Measurements from ENCODE around the gene TIRAP.
A peak's percentile ranks its signal among the peaks of the same experiment; 100 is the strongest.

TIRAP gene

DNA sequence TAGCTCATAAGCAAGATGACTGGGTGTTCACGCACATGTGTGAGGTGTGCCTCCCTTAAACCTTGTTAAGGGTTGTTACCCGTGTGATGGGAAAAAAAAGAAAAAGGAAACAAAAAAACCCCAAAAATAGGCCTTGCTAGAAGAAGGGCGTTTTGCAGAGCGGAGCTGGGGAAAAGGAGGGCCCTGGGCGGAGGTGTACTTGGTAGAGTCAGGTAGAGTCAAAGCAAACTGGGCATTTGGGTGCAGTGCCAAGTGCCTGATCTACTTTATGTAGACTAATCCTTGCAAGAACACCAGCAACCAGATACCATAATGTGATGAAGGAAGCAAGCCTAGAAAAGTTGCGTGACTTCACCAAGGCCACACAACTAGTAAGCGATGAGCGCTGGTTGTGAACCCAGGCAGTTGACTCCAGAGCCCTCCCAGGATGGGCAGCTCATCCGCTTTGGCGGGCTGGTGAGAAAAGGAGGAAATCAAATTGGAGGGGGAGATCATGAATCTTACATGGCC, 1.2 kb upstream of the TIRAP start:
- DNase-seq (ENCODE audit: extremely low read depth, low read depth): no peak
- H3K4me3 ChIP-seq (replicated peaks; ENCODE audit: low read depth, low read length): no peak overlapping the region
- TF ChIP-seq, protein P1, sequence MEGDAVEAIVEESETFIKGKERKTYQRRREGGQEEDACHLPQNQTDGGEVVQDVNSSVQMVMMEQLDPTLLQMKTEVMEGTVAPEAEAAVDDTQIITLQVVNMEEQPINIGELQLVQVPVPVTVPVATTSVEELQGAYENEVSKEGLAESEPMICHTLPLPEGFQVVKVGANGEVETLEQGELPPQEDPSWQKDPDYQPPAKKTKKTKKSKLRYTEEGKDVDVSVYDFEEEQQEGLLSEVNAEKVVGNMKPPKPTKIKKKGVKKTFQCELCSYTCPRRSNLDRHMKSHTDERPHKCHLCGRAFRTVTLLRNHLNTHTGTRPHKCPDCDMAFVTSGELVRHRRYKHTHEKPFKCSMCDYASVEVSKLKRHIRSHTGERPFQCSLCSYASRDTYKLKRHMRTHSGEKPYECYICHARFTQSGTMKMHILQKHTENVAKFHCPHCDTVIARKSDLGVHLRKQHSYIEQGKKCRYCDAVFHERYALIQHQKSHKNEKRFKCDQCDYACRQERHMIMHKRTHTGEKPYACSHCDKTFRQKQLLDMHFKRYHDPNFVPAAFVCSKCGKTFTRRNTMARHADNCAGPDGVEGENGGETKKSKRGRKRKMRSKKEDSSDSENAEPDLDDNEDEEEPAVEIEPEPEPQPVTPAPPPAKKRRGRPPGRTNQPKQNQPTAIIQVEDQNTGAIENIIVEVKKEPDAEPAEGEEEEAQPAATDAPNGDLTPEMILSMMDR (IDR thresholded peaks at IDR 0.05; ENCODE audit: low read depth, low read length, missing control alignments): no peak

DNA sequence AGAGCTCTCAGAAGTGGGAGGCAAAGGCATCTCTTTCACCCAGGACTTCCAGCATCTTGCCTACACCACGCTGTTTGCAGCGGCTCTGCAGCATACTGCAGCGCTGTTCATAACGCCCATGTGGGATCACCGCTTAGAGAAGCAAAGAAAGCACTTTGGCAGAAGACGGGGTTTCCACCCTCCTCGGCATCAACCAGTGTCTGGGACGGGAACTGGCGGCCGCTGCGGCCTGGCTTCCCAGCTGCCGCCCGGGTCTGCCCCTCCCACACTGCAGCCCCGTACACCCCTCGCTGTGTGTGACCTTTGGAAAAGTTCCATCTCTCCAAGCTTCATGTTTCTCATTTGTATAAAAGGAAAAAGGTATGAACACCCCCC, 545 bp upstream of the TIRAP start:
- peak overlapping the region; percentile 59 for H3K4me3 ChIP-seq (replicated peaks; ENCODE audit: low read depth, low read length)
- DNase-seq (ENCODE audit: extremely low read depth, low read depth): no peak
- TF ChIP-seq, protein P1 (IDR thresholded peaks at IDR 0.05; ENCODE audit: low read depth, low read length, missing control alignments): no peak

DNA sequence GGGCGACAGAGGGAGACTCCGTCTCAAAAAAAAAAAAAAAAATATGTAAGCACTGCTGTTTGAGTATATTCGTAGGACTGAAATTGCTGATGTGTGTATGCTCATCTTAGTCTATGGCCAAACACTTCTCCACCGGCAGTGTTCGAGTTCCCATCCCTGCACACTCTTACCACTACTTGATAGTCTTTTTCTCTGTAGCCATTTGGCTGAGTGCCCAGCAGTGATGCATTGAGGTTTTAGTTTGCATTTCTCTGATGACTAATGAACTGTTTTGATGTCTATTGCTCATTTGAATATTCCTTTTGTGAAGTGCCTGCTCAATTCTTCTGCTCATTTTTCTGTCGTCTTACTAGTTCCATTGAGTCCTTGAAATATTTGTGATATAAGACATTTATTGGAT, 1.9 kb downstream of the TIRAP start:
- H3K4me3 ChIP-seq (replicated peaks; ENCODE audit: low read depth, low read length): no peak overlapping the region
- peak; percentile 95 for DNase-seq (ENCODE audit: extremely low read depth, low read depth)

DNA sequence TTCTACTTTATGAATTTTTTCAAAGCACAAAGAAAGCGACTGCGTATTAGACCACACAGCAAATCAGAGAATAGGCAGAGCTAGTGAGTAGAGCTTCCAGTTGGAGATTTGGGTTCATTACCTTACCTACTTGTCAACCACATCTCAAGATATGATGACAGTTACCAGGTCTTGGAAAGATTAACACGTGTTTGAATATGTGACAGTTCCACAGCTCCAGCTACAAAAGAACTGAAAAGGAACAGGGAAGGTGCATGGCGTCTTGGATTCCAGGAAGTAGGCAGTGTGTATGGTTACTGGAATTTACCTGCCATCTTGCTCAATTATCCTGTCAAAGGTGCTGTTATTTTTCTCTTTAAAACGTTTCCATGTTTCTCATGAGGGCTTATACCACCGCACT, 5.3 kb downstream of the TIRAP start:
- no peak overlapping the region for H3K4me3 ChIP-seq (replicated peaks; ENCODE audit: low read depth, low read length)
- no peak for DNase-seq (ENCODE audit: extremely low read depth, low read depth)
- TF ChIP-seq, protein P1 (IDR thresholded peaks at IDR 0.05; ENCODE audit: low read depth, low read length, missing control alignments): no peak

More for the DNA sequence above, 1.9 kb downstream of the TIRAP start:
- TF ChIP-seq, protein P1 (IDR thresholded peaks at IDR 0.05; ENCODE audit: low read depth, low read length, missing control alignments): no peak

DNA sequence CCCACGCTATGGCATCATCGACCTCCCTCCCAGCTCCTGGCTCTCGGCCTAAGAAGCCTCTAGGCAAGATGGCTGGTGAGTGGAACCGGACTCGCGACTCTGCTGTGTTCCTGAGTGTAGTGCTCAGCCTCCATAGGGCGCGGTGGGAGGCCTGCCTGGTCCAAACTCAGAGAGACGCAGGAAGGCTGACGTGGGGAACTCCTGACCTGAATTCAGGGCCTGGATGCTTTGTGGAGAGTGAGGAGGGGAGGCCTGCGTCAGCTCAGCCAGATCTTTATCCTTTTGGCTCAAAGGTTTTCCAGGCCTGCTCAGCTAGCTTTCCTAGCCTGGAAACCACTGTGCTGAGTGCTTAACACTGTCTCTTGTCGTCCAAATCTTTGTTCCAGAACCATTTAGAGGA, 8.0 kb downstream of the TIRAP start:
- H3K4me3 ChIP-seq (replicated peaks; ENCODE audit: low read depth, low read length): no peak overlapping the region
- TF ChIP-seq, protein P1 (IDR thresholded peaks at IDR 0.05; ENCODE audit: low read depth, low read length, missing control alignments): no peak
- DNase-seq (ENCODE audit: extremely low read depth, low read depth): no peak

DNA sequence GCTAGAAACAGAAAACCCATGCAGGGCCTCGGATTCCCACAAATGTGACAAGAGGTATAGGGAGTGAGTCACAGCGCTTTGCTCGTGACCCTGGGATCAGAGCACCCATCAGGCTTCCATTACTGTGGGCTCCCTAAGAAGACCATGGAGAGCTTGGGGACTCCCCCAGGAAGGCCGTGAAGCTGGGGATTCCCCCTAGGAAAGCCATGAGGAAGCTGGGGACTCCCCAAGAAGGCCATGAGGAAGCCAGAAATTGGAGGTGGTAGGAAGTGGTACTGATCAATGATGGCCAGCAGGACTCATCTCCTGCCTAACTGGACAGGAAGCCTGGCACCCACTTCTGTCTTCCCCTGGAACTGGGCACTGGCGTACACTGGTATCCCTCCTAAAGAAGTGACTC, 10.8 kb downstream of the TIRAP start:
- no peak for DNase-seq (ENCODE audit: extremely low read depth, low read depth)
- H3K4me3 ChIP-seq (replicated peaks; ENCODE audit: low read depth, low read length): no peak overlapping the region
- TF ChIP-seq, protein P1 (IDR thresholded peaks at IDR 0.05; ENCODE audit: low read depth, low read length, missing control alignments): no peak

DNA sequence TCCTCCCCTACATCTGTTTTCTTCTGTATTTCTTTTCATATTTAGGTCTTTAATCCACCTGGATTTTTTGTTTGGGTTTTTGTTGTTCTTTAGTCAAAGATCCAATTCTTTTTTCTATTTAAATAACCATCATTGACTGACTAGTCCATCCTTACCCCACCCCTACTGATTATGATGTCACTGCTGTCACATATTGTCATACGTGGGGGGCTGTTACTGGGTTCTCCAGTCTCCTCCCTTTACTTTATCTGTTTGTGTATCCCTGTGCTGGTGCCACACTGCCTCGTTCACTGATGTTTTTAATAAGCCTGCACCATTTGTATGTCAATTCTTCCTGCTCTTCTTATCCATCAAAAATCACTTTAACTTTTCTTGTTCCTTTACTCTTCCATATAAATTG, 14.1 kb downstream of the TIRAP start:
- TF ChIP-seq, protein P1 (IDR thresholded peaks at IDR 0.05; ENCODE audit: low read depth, low read length, missing control alignments): no peak

More for the DNA sequence above, 14.1 kb downstream of the TIRAP start:
- no peak overlapping the region for H3K4me3 ChIP-seq (replicated peaks; ENCODE audit: low read depth, low read length)
- no peak for DNase-seq (ENCODE audit: extremely low read depth, low read depth)

All from HFF-Myc (cell line).